ENCODE data around the gene SKIC8. TPM values are rescaled to one million over a fixed set of nuclear protein-coding genes. Genes with fewer than 3 reads are reported as not detected.

Gene SKIC8
- total RNA-seq, 1 donor from 2014 or later = 19.9 TPM

- no peaks in the 10 kb centered on the region for H3K36me3 ChIP-seq
- intact Hi-C loops (cut with DNase I) = no loop called here
- no peak overlapping the region for H3K4me3 ChIP-seq
- no peaks in the 10 kb centered on the region for H3K4me1 ChIP-seq
- no peaks in the 10 kb centered on the region for H3K27me3 ChIP-seq
- H3K27ac ChIP-seq = no peak overlapping the region
- H3K9me3 ChIP-seq = no peaks in the 10 kb centered on the region
- no peak for TF ChIP-seq CTCF (IDR thresholded peaks at IDR 0.05)
- peak in 1 of 2 donors; percentile 45 for DNase-seq (ENCODE audit: low spot score in 2 of 2)
Observed at GRCh38 chr15:78243058-78243457, 56.4 kb downstream of the SKIC8 start.

- intact Hi-C loops (cut with DNase I) = no loop called here
- no peaks in the 10 kb centered on the region for H3K9me3 ChIP-seq
- no peaks in the 10 kb centered on the region for H3K4me1 ChIP-seq
- no peak overlapping the region for H3K4me3 ChIP-seq
- H3K27me3 ChIP-seq = no peaks in the 10 kb centered on the region
- peak in 2 of 3 experiments; percentile 12 for TF ChIP-seq CTCF (IDR thresholded peaks at IDR 0.05)
- H3K36me3 ChIP-seq = no peaks in the 10 kb centered on the region
- DNase-seq (ENCODE audit: low spot score in 2 of 2) = peak in 1 of 2 donors; percentile 43
- H3K27ac ChIP-seq = no peak overlapping the region
Observed at GRCh38 chr15:78242128-78242527, 57.3 kb downstream of the SKIC8 start.

GRCh38 chr15:78241017-78241416 lies 58.4 kb downstream of the SKIC8 start:
- peak in 1 of 2 donors; percentile 86 for DNase-seq (ENCODE audit: low spot score in 2 of 2)
- Histone ChIP-seq H3K36me3 (no peaks in the 10 kb centered on the region), H3K4me1 (no peaks in the 10 kb centered on the region), H3K4me3 (no peak overlapping the region), H3K9me3 (no peaks in the 10 kb centered on the region), H3K27me3 (no peaks in the 10 kb centered on the region), H3K27ac (no peak overlapping the region)
- intact Hi-C loops (cut with DNase I) = loop anchor here (1.0 kb wide), 3 partner anchors 109 to 282 kb away; no protein-coding TSS in a partner anchor
- TF ChIP-seq CTCF (IDR thresholded peaks at IDR 0.05) = peak; percentile 72 to 87 (median 84)

- Histone ChIP-seq H3K27me3 (no peaks in the 10 kb centered on the region), H3K9me3 (no peaks in the 10 kb centered on the region), H3K4me3 (no peak overlapping the region), H3K36me3 (no peaks in the 10 kb centered on the region), H3K4me1 (no peaks in the 10 kb centered on the region), H3K27ac (no peak overlapping the region)
- TF ChIP-seq CTCF (IDR thresholded peaks at IDR 0.05) = no peak
- DNase-seq (ENCODE audit: low spot score in 2 of 2) = peak in 1 of 2 donors; percentile 9
- intact Hi-C loops (cut with DNase I) = no loop called here
Observed at GRCh38 chr15:78239811-78240210, 59.6 kb downstream of the SKIC8 start.

GRCh38 chr15:78237146-78237545 lies 62.3 kb downstream of the SKIC8 start:
- Histone ChIP-seq H3K9me3 (no peaks in the 10 kb centered on the region), H3K27me3 (no peaks in the 10 kb centered on the region), H3K27ac (no peak overlapping the region), H3K36me3 (no peaks in the 10 kb centered on the region), H3K4me1 (no peaks in the 10 kb centered on the region), H3K4me3 (no peak overlapping the region)
- no peak for DNase-seq (ENCODE audit: low spot score in 2 of 2)
- TF ChIP-seq CTCF (IDR thresholded peaks at IDR 0.05) = no peak
- intact Hi-C loops (cut with DNase I) = no loop called here

- no peak for TF ChIP-seq CTCF (IDR thresholded peaks at IDR 0.05)
- intact Hi-C loops (cut with DNase I) = no loop called here
- H3K9me3 ChIP-seq = no peaks in the 10 kb centered on the region
- no peaks in the 10 kb centered on the region for H3K4me1 ChIP-seq
- no peak overlapping the region for H3K4me3 ChIP-seq
- no peaks in the 10 kb centered on the region for H3K27me3 ChIP-seq
- no peaks in the 10 kb centered on the region for H3K36me3 ChIP-seq
- no peak overlapping the region for H3K27ac ChIP-seq
- DNase-seq (ENCODE audit: low spot score in 2 of 2) = peak in 1 of 2 donors; percentile 12
Observed at GRCh38 chr15:78236491-78236890, 62.9 kb downstream of the SKIC8 start.
